ENCODE results near the gene CCAR1. TPM values are rescaled to one million over a fixed set of nuclear protein-coding genes. Genes with fewer than 3 reads are reported as not detected.
"Not testable (repeated sequence)": the region's sequence is repeated elsewhere in the genome, so short reads cannot be mapped to it uniquely, and the experiment has no call there.

CCAR1 gene
- total RNA-seq, 1 donor from 2014 or later, result 29.8 TPM

DNA sequence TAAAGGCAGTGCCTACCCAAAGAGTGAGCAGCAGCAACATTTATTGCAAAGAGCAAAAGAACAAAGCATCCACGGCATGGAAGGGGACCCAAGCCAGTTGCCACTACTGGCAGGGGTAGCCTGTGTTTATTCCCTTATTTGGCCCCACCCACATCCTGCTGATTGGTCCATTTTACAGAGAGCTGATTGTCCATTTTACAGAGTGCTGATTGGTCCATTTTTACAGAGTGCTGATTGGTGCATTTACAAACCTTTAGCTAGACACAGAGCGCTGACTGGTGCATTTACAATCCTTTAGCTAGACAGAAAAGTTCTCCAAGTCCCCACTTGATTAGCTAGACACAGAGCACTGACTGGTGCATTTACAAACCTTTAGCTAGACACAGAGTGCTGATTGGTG, 101.6 kb downstream of the CCAR1 start:
- DNase-seq (ENCODE audit: low spot score); intact Hi-C loops (cut with DNase I): not testable (repeated sequence)

DNA sequence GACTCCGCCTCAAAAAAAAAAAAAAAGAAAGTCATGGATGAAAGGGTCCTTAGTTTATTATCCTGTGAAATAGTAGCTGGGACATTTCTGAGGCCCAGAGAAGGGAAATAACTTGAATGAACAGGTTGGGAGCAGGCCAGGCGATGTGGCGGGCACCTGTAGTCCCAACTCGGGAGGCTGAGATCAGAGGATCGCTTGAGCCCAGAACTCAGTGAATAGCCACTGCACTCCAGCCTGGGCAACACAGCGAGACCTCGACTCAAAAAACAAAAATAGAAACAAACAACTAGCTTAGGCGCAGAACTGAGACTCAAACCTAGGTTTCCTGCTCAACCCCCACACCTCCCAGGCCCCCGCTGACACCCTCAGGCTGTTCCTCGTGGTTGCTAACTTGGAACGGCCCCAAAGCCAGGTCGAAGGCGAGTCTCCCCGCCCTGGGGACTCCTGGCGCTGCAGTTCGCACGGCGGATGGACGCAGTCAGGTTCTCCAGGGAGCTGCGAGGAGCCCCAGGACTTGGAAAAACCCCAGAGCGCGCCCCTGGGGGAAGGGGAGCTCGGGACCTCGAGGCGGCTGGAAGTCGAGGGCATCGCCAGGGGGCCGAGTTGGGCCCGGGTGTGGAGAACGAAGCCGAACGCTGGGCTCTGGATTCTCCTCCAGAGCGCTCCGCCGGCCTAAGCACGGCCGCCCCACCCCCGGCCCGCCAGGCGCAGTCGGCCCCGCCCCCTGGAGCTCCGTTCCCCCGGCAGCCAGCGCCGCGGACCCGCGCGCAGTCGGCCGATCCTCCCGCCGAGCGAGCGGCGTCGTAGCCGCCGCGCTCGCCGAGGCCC, 105.9 kb downstream of the CCAR1 start, which contains the start of gene STOX1:
Gene STOX1 (plus strand): TSS at position 768 of the 828 bp plus-strand sequence. CDS start 93 bp downstream, outside the sequence.
- intact Hi-C loops (cut with DNase I), result no loop called here
- no peak for DNase-seq (ENCODE audit: low spot score)

DNA sequence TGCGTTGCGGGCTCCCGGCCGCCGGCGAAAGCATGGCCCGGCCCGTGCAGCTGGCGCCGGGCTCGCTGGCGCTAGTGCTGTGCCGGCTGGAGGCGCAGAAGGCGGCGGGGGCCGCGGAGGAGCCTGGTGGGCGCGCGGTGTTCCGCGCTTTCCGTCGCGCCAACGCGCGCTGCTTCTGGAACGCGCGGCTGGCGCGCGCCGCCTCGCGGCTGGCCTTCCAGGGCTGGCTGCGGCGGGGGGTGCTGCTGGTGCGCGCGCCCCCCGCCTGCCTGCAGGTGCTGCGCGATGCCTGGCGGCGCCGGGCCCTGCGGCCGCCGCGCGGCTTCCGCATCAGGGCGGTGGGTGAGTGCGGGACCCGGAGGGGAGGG, 106.5 kb downstream of the CCAR1 start:
- intact Hi-C loops (cut with DNase I); DNase-seq (ENCODE audit: low spot score): not testable (repeated sequence)

DNA sequence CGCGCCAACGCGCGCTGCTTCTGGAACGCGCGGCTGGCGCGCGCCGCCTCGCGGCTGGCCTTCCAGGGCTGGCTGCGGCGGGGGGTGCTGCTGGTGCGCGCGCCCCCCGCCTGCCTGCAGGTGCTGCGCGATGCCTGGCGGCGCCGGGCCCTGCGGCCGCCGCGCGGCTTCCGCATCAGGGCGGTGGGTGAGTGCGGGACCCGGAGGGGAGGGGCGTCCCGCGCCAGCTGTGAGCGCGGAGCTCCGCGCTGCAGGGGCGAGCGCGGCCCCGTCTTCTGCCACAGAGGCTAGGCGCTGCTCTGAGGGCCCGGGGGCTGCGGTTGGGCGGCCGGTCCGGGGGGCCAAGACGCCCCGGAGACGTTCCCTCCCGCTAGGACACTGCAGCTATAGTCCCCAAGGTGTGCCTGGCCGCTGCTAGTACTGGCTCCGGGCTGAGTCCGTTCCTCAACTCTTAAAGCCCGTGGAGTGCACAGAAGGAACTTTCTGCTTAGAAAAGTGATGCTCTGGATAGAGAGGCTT, 107.1 kb downstream of the CCAR1 start:
- DNase-seq (ENCODE audit: low spot score); intact Hi-C loops (cut with DNase I): not testable (repeated sequence)

DNA sequence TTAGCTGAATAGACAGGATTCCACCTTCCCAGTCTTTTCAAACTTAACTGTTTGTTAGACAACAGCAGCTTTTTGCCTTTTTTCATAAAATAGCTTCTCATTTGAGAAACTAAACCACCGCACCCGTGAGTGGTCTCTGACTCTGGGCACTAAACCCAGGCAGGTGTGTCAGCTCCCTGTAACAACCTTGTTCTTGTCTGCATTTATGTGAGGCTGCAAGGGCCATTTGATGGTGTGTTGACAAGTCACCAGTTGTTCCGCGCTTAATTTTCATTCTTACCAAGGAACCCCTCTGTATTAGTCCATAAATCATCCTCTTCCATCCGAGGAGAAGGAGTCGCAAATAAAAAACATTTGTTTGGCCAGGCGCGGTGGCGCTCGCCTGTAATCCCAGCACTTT, 107.8 kb downstream of the CCAR1 start:
- DNase-seq (ENCODE audit: low spot score), result no peak
- intact Hi-C loops (cut with DNase I), result no loop called here

DNA sequence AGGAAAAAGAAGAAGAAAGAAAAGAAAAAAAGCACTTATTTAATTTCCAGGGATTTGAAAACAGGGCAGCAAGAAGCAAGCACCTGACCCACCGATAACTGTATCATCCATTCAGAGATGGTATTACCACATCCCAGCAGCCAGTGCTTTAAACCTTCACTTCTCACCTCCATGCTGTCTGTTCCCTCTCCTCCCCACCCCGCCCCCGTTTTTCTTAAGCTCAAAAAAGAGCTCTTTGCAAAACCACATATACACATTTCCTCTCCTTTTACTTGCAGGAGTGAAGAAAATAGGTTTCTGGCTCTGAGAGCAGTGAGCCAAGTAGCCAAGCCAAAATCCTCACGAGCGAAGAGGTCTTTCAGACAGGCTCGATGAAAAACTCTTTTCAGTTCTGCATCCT, 108.5 kb downstream of the CCAR1 start:
- intact Hi-C loops (cut with DNase I), result no loop called here
- DNase-seq (ENCODE audit: low spot score), result no peak

DNA sequence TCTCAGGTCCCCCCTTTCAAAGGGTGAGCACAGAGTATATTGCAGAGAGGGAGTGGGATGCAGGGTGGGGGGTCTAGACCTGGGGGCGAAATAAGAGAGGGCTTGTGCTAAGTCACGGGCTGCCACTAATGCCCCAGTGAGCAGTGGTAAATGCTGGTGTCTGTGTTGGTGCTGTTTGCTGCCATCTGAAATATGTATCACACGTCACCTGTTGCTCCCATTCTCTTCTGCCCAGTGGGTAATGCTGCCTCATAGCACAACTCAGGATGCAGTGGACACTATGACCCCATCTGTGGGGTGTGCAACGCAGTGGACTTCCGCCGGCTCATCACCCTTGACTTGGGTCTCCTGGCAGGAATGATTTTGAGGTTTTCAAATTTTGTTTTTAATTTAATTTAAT, 108.9 kb downstream of the CCAR1 start:
- DNase-seq (ENCODE audit: low spot score), result no peak
- intact Hi-C loops (cut with DNase I), result no loop called here

DNA sequence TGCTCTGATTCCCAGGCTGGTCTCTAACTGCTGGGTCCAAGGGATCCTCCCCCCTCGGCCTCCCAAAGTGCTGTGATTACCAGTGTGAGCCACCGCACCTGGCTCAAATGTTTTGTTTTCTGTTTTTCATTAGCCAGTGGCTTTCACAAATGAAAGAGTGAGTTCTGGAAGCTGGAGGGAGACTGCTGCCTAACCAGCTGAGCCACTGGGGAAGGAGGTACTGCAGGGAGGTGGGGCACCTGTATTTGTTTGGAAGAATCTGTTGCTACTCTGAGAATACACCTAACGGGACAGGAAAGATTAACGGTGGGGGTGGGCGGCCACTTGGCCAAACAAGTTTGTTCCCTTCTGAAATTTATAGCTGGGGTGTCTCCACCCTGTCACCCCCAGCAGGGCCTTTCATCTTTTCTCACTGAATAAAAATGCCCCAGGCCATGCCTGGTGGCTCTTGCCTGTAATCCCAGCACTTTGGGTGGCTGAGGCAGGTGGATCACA, 111.0 kb downstream of the CCAR1 start:
- DNase-seq (ENCODE audit: low spot score), result no peak
- intact Hi-C loops (cut with DNase I), result no loop called here

DNA sequence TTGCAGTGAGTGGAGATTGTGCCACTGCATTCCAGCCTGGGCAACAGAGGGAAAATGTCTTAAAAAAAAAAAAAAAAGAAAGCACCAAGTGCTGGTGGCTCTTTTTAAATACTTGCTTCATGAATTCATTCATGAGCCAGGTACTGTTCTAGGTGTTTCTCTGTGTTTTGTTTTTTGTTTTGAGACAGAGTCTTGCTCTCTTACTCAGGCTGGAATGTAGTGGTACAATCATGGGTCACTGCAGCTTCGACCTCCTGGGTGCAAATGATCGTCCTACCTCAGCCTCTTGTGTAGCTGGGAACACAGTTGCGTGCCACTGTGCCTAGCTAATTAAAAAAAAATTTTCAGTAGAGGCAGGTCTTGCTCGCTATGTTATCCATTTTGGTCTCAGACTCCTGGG, 111.6 kb downstream of the CCAR1 start:
- intact Hi-C loops (cut with DNase I), result no loop called here
- no peak for DNase-seq (ENCODE audit: low spot score)

DNA sequence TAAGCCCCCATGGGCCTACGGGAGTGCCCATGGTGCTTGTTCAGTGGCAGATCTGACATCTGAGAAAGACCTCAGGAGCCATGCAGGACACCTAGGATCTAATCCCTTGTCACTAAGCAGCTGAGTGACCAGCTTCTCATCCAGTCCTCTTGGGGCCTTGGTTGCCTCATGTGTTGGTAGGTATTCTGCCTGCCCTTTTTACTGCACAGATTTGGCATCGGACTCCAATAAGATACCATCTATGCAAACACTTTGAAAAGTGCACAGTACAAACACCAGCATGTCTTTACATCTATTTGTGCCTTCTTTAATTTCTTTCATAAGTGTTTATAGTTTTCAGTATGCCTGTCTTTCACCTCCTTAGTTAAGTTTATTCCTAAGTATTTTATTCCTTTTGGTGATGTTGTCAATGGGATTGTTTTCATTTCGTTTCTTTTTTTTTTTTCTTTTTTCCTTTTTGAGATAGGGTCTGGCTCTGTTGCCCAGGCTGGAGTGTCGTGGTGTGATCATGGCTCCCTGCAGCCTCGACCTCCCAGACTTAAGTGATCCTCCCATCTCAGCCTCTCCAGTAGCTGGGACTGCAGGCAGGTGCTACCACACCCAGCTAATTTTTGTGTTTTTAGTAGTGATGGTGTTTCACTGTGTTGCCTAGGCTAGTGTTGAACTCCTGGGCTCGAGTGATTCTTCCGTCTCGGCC, 116.7 kb downstream of the CCAR1 start:
- DNase-seq (ENCODE audit: low spot score), result no peak
- intact Hi-C loops (cut with DNase I), result no loop called here

DNA sequence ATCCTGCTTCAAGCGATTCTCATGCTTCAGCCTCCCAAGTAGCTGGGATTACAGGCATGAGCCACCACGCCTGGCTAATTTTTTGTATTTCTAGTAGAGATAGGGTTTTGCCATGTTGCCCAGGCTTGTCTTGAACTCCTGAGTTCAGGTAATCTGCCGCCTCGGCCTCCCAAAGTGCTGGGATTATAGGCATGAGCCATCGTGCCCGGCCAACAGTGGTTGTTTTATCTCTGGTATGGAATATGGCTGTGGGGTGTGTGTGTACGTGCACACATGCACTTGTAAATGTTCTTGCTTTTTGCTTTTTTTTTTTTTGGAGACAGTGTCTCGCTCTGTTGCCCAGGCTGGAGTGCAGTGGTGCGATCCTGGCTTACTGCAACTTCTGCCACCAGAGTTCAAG, 119.6 kb downstream of the CCAR1 start:
- intact Hi-C loops (cut with DNase I); DNase-seq (ENCODE audit: low spot score): not testable (repeated sequence)

Small RNAs within 50 kb of the gene (microRNA-seq; reads per million reads assigned to microRNA genes)
- gene MIR1254-1, result not detected

Other genes starting within 250 kb of the CCAR1 start
- 3.5 TPM for gene DNA2, start 249.3 kb upstream of the CCAR1 start, total RNA-seq
- 16.5 TPM for gene SLC25A16, start 193.7 kb upstream of the CCAR1 start, total RNA-seq
- gene TET1, start 160.9 kb upstream of the CCAR1 start, total RNA-seq, result 1.2 TPM
- 0.19 TPM for gene STOX1, start 106.3 kb downstream of the CCAR1 start, total RNA-seq
- gene DDX50, start 180.1 kb downstream of the CCAR1 start, total RNA-seq, result 26.7 TPM
- 31.0 TPM for gene DDX21, start 234.9 kb downstream of the CCAR1 start, total RNA-seq